HG02884 (cell line): ENCODE measurements around the gene PRDM2.
"Not testable (repeated sequence)": the region's sequence is repeated elsewhere in the genome, so short reads cannot be mapped to it uniquely, and the experiment has no call there.

Experiments
- ATAC-seq: cut with Tn5 transposase; IDR thresholded peaks from one replicate; pipeline ENCODE4 v1.9.1; 2021; ENCODE audit warnings: mild to moderate bottlenecking, moderate library complexity; ENCODE audit not compliant: unreplicated experiment

PRDM2 gene

GRCh38 chr1:13700521-13701270, 708 bp downstream of the PRDM2 start:
- peak; percentile 39 for ATAC-seq

- no peak for ATAC-seq
These were observed 1.3 kb downstream of the PRDM2 start for GRCh38 chr1:13701271-13701640.

GRCh38 chr1:13702425-13703127, 2.6 kb downstream of the PRDM2 start:
- ATAC-seq: peak; percentile 73

GRCh38 chr1:13703128-13703513, 3.1 kb downstream of the PRDM2 start:
- ATAC-seq: no peak

GRCh38 chr1:13703558-13704490, 3.8 kb downstream of the PRDM2 start:
- ATAC-seq: no peak

- ATAC-seq: no peak
These were observed 6.1 kb downstream of the PRDM2 start for GRCh38 chr1:13706046-13706445.

- no peak for ATAC-seq
These were observed 7.2 kb downstream of the PRDM2 start for GRCh38 chr1:13707164-13707563.

GRCh38 chr1:13708380-13708982, 8.5 kb downstream of the PRDM2 start:
- ATAC-seq: no peak

- ATAC-seq: no peak
These were observed 10.1 kb downstream of the PRDM2 start for GRCh38 chr1:13710086-13710485.

GRCh38 chr1:13714851-13715250, 14.9 kb downstream of the PRDM2 start:
- no peak for ATAC-seq

GRCh38 chr1:13715616-13716287, 15.8 kb downstream of the PRDM2 start:
- not testable (repeated sequence) for ATAC-seq

- no peak for ATAC-seq
These were observed 22.9 kb downstream of the PRDM2 start for GRCh38 chr1:13722808-13723360.

- ATAC-seq: no peak
These were observed 23.8 kb downstream of the PRDM2 start for GRCh38 chr1:13723810-13724209.

- no peak for ATAC-seq
These were observed 25.8 kb downstream of the PRDM2 start for GRCh38 chr1:13725714-13726175.

GRCh38 chr1:13728091-13728715, 28.2 kb downstream of the PRDM2 start:
- no peak for ATAC-seq

- ATAC-seq: no peak
These were observed 30.3 kb downstream of the PRDM2 start for GRCh38 chr1:13730291-13730690.

- ATAC-seq: peak; percentile 86
These were observed 30.9 kb downstream of the PRDM2 start for GRCh38 chr1:13730751-13731482.

GRCh38 chr1:13731897-13732296, 31.9 kb downstream of the PRDM2 start:
- no peak for ATAC-seq
